Brain microvascular endothelial cell (primary cell): Measurements from ENCODE around the gene CRK.
"Not testable (repeated sequence)": the region's sequence is repeated elsewhere in the genome, so short reads cannot be mapped to it uniquely, and the experiment has no call there.

Experiments used
- DNase-seq: peaks from one replicate; pipeline ENCODE4 v3.0.0-alpha.2; 2020
- H3K27ac ChIP-seq: fragments of 250-450 bp; sonication (Bioruptor Pico); 2 replicates; pipeline ENCODE4 v1.5.1; 2020; ENCODE audit warnings: mild to moderate bottlenecking, moderate library complexity
- H3K27me3 ChIP-seq: fragments of 250-450 bp; sonication (Bioruptor Pico); replicated peaks from 2 replicates; pipeline ENCODE4 v1.5.1; 2020; ENCODE audit warnings: mild to moderate bottlenecking
- H3K36me3 ChIP-seq: fragments of 250-450 bp; sonication (Bioruptor Pico); replicated peaks from 2 replicates; pipeline ENCODE4 v1.5.1; 2020; ENCODE audit warnings: mild to moderate bottlenecking
- H3K4me3 ChIP-seq: 2 replicates; pipeline ENCODE4 v1.5.1; 2011; ENCODE audit warnings: low read depth, mild to moderate bottlenecking, control low read depth, low read length, moderate library complexity
- CTCF ChIP-seq: IDR thresholded peaks from 2 replicates; pipeline ENCODE4 v1.5.1; 2011; ENCODE audit warnings: low read depth, mild to moderate bottlenecking, moderate library complexity, low read length, control low read depth, inconsistent platforms; ENCODE audit errors: missing control alignments
- in situ Hi-C: cut with HindIII; loops from 2 replicates; pipeline ENCODE4 v1.10.0; 2017; ENCODE audit warnings: low sequenced_read_pairs, low pct_ligation_motif_present

CRK gene

GRCh38 chr17:1402262-1402586, 53.8 kb downstream of the CRK start:
- in situ Hi-C loops = no loop called here
- DNase-seq = no peak
- H3K27ac ChIP-seq = no peak overlapping the region
- TF ChIP-seq CTCF = no peak
- H3K27me3 ChIP-seq = no peaks in the 10 kb centered on the region
- no peak overlapping the region for H3K4me3 ChIP-seq
- no peaks in the 10 kb centered on the region for H3K36me3 ChIP-seq

- DNase-seq = peak; percentile 94
- peak within 1 kb of the TSS; percentile 98 for H3K27ac ChIP-seq
- no peak for TF ChIP-seq CTCF
Measured at GRCh38 chr17:1399679-1400512, 56.1 kb downstream of the CRK start, which contains the start of gene YWHAE. Gene YWHAE (minus strand): TSS chr17:1400222. CDS start chr17:1400110, 112 bp downstream.

GRCh38 chr17:1398931-1399678, 56.9 kb downstream of the CRK start:
- no peaks in the 10 kb centered on the region for H3K27me3 ChIP-seq
- no peak for TF ChIP-seq CTCF
- peak overlapping the region; percentile 98 for H3K27ac ChIP-seq
- H3K4me3 ChIP-seq = peak overlapping the region; percentile 93
- in situ Hi-C loops = no loop called here
- peaks cover 6% of the 10 kb centered on the region for H3K36me3 ChIP-seq
- no peak for DNase-seq

More at GRCh38 chr17:1399679-1400512, 56.1 kb downstream of the CRK start, which contains the start of gene YWHAE:
- peaks cover 6% of the 10 kb centered on the region for H3K36me3 ChIP-seq
- in situ Hi-C loops = no loop called here
- peak within 1 kb of the TSS; percentile 93 for H3K4me3 ChIP-seq
- no peaks in the 10 kb centered on the region for H3K27me3 ChIP-seq

- in situ Hi-C loops = no loop called here
- DNase-seq = no peak
- Histone ChIP-seq H3K4me3 (peak overlapping the region; percentile 93), H3K27ac (peak overlapping the region; percentile 98), H3K27me3 (no peaks in the 10 kb centered on the region), H3K36me3 (peaks cover 6% of the 10 kb centered on the region)
- no peak for TF ChIP-seq CTCF
Measured at GRCh38 chr17:1398028-1398427, 58.0 kb downstream of the CRK start.

- H3K27ac ChIP-seq, H3K4me3 ChIP-seq, H3K36me3 ChIP-seq, in situ Hi-C loops, H3K27me3 ChIP-seq, DNase-seq: not testable (repeated sequence)
Measured at GRCh38 chr17:1395876-1396665, 60.0 kb downstream of the CRK start.

- no peak overlapping the region for H3K27ac ChIP-seq
Measured at GRCh38 chr17:1391577-1391976, 64.5 kb downstream of the CRK start.

More at GRCh38 chr17:1391577-1391976, 64.5 kb downstream of the CRK start:
- TF ChIP-seq CTCF = no peak
- Histone ChIP-seq H3K4me3 (no peak overlapping the region), H3K27me3 (no peaks in the 10 kb centered on the region), H3K36me3 (peaks cover 6% of the 10 kb centered on the region)
- in situ Hi-C loops = no loop called here
- no peak for DNase-seq
